GM18951 (cell line): Measurements from ENCODE around the gene APBA3.

ENCODE experiments used
- POLR2A ChIP-seq: IDR thresholded peaks from 4 replicates; pipeline ENCODE4 v1.6.1; 2011; ENCODE audit warnings: mild to moderate bottlenecking; ENCODE audit not compliant: insufficient read length, insufficient read depth; ENCODE audit errors: extremely low read depth
- in situ Hi-C: fragments of 300-500 bp; cut with MboI; formaldehyde crosslinking; loops from one replicate; pipeline ENCODE4 v1.12.0; 2022; ENCODE audit warnings: low sequenced_read_pairs, mixed read lengths, inconsistent platforms; ENCODE audit not compliant: unreplicated experiment

Gene APBA3

DNA sequence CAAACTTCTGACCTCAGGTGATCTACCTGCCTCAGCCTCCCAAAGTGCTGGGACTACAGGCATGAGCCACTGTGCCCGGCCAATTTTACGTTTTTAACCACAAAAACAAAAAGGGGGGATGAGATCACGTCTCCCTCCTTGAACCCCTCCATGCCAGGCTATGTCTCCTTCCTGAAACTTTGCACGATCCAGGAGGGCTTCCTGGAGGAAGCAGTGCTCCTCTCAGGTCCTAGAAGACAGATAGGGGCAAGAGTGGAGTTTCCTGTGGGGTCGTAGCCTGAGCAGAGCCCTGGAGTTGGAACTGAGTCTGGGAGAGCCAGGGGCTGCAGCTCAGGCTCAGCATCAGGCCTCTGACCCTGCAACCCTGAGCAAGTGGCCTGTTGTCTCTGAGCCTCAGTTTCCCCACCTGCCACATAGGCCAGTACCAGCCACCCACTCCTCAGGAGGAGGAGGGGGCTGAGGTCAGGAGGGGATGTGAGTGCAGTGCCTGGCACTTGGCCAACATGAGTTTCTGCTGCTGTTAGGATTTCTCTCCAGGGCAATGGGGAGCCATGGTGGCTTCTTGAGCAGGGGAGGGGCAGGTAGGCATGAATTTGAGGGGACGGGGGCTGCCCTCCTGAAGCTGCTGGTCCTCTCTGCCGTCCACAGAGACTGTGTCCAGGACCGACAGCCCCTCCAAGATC is 16.0 kb downstream of the APBA3 start:
- TF ChIP-seq POLR2A: no peak
- in situ Hi-C loops: no loop called here

GRCh38 chr19:3743486-3743885 is 18.0 kb downstream of the APBA3 start:
- in situ Hi-C loops: no loop called here
- no peak for TF ChIP-seq POLR2A

GRCh38 chr19:3740431-3740830 is 21.1 kb downstream of the APBA3 start:
- TF ChIP-seq POLR2A: no peak
- in situ Hi-C loops: no loop called here

- in situ Hi-C loops: no loop called here
- TF ChIP-seq POLR2A: no peak
Observed at GRCh38 chr19:3738477-3739220, 22.8 kb downstream of the APBA3 start.

- in situ Hi-C loops: no loop called here
- TF ChIP-seq POLR2A: no peak
Observed at GRCh38 chr19:3737487-3738205, 23.8 kb downstream of the APBA3 start.

- in situ Hi-C loops: no loop called here
- TF ChIP-seq POLR2A: no peak
Observed at GRCh38 chr19:3736106-3736724, 25.3 kb downstream of the APBA3 start.

DNA sequence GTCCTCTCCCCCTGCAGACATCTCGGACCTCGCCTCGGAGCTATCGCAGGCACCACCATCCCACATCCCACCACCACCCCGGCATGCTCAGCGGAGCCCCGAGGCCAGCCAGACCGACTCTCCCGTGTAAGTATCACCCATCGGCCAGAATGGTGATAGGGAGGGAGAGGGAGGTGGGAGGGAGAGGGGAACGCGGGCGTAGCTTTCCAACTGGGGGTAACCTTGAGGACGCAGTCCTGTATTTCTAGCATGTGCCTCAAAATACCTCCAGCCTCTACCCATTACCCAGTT is 27.2 kb downstream of the APBA3 start:
- in situ Hi-C loops: no loop called here
- no peak for TF ChIP-seq POLR2A

GRCh38 chr19:3733549-3734309 is 27.8 kb downstream of the APBA3 start:
- TF ChIP-seq POLR2A: no peak
- in situ Hi-C loops: no loop called here

DNA sequence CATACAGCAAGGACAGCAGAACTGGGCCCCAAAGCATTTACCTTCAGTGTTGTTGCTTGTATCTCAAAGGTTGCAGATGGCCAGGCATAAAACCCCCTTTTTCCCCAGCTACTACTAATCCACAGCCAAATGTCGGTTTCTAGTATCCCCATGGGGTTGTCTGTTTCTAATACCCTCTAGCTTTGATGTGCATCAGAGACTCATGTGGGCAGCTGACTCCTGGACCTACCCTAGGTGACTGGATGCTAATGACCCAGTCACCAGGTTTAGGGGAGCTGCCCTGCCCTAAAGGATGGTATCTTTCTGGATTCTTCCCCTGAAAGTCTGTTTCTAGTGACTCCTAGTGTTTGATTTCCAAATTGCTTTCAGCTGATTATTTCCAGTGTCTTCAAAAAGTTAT is 29.4 kb downstream of the APBA3 start:
- in situ Hi-C loops: no loop called here

DNA sequence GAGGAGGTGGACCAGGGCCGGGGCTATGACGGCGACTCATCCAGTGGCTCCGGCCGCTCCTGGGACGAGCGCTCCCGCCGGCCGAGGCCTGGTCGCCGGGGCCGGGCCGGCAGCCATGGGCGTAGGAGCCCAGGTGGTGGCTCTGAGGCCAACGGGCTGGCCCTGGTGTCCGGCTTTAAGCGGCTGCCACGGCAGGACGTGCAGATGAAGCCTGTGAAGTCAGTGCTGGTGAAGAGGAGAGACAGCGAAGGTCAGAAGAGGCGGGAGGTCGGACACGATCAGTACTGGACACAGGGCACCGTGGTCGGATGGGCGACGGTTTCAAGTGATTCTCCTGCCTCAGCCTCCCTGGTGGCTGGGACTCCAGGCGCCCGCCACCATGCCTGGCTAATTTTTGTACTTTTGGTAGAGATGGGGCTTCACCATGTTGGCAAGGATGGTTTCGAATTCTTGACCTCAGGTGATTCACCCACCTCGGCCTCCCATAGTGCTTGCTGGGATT is 31.0 kb downstream of the APBA3 start:
- no peak for TF ChIP-seq POLR2A
- in situ Hi-C loops: no loop called here

More for the DNA sequence above, 29.4 kb downstream of the APBA3 start:
- no peak for TF ChIP-seq POLR2A

DNA sequence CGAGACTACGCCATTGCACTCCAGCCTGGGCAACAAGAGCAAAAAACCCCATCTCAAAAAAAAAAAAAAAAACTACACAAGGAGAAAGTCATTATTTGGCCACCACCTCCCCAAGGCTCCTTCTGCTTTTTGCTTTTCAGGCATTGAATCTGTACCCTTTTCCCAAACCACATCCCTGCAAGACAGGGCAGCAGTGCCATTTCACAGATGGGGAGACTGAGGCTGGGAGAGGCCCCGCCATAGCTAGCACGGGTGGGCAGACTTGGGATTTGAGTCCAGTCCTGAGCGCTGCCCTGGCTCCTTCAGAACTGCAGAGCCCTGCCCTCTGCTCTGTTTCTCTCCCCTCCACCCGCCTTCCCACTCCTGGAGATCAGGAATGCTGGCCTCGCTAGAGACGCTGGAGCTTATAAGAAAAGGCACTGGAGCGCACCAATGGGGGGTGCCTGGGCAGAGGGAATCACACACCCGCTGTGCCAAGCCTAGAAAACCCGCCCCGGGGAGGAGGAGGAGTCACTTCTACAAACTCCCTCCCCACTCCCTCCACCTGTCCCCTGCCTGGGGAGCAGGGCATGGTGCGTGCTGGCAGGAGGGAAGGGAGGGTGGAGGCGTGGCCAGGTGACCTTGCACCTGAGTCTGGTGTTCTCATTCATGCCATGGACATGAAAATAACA is 35.7 kb downstream of the APBA3 start:
- TF ChIP-seq POLR2A: no peak
- in situ Hi-C loops: no loop called here

GRCh38 chr19:3725121-3725520 is 36.4 kb downstream of the APBA3 start:
- in situ Hi-C loops: no loop called here
- TF ChIP-seq POLR2A: no peak
